Inferior parietal cortex (tissue), 1 donor: ENCODE data around the gene NLGN1.
"Not testable (repeated sequence)": the region's sequence is repeated elsewhere in the genome, so short reads cannot be mapped to it uniquely, and the experiment has no call there.

Experiments
- DNase-seq: peaks from one replicate; pipeline ENCODE4 v3.0.0-alpha.2; 2016; ENCODE audit errors: extremely low spot score

The NLGN1 gene

GRCh38 chr3:174219738-174220137 lies 822.2 kb downstream of the NLGN1 start:
- DNase-seq, result no peak

- no peak for DNase-seq
Observed at GRCh38 chr3:174220775-174221554, 823.4 kb downstream of the NLGN1 start.

GRCh38 chr3:174223042-174223441 lies 825.5 kb downstream of the NLGN1 start:
- no peak for DNase-seq

- no peak for DNase-seq
Observed at GRCh38 chr3:174223626-174224025, 826.1 kb downstream of the NLGN1 start.

- no peak for DNase-seq
Observed at GRCh38 chr3:174229916-174230315, 832.4 kb downstream of the NLGN1 start.

GRCh38 chr3:174232028-174232657 lies 834.6 kb downstream of the NLGN1 start:
- not testable (repeated sequence) for DNase-seq

GRCh38 chr3:174232658-174233429 lies 835.3 kb downstream of the NLGN1 start:
- no peak for DNase-seq

GRCh38 chr3:174233511-174233910 lies 836.0 kb downstream of the NLGN1 start:
- no peak for DNase-seq

GRCh38 chr3:174242311-174243041 lies 844.9 kb downstream of the NLGN1 start:
- no peak for DNase-seq

- no peak for DNase-seq
Observed at GRCh38 chr3:174243171-174243570, 845.6 kb downstream of the NLGN1 start.

- DNase-seq, result no peak
Observed at GRCh38 chr3:174247687-174248152, 850.2 kb downstream of the NLGN1 start.

GRCh38 chr3:174251681-174252080 lies 854.1 kb downstream of the NLGN1 start:
- no peak for DNase-seq

- no peak for DNase-seq
Observed at GRCh38 chr3:174253196-174253823, 855.8 kb downstream of the NLGN1 start.

GRCh38 chr3:174253940-174254339 lies 856.4 kb downstream of the NLGN1 start:
- no peak for DNase-seq

GRCh38 chr3:174255454-174255853 lies 857.9 kb downstream of the NLGN1 start:
- no peak for DNase-seq

GRCh38 chr3:174266476-174266875 lies 868.9 kb downstream of the NLGN1 start:
- DNase-seq, result no peak

GRCh38 chr3:174268061-174268460 lies 870.5 kb downstream of the NLGN1 start:
- DNase-seq, result no peak

- no peak for DNase-seq
Observed at GRCh38 chr3:174268586-174268985, 871.0 kb downstream of the NLGN1 start.

- no peak for DNase-seq
Observed at GRCh38 chr3:174270841-174271240, 873.3 kb downstream of the NLGN1 start.

GRCh38 chr3:174275336-174275735 lies 877.8 kb downstream of the NLGN1 start:
- no peak for DNase-seq

- DNase-seq, result no peak
Observed at GRCh38 chr3:174276826-174277225, 879.3 kb downstream of the NLGN1 start.
